ENCODE measurements around the gene UBC.
"Not testable (repeated sequence)": the region's sequence is repeated elsewhere in the genome, so short reads cannot be mapped to it uniquely, and the experiment has no call there.

The UBC gene

DNA sequence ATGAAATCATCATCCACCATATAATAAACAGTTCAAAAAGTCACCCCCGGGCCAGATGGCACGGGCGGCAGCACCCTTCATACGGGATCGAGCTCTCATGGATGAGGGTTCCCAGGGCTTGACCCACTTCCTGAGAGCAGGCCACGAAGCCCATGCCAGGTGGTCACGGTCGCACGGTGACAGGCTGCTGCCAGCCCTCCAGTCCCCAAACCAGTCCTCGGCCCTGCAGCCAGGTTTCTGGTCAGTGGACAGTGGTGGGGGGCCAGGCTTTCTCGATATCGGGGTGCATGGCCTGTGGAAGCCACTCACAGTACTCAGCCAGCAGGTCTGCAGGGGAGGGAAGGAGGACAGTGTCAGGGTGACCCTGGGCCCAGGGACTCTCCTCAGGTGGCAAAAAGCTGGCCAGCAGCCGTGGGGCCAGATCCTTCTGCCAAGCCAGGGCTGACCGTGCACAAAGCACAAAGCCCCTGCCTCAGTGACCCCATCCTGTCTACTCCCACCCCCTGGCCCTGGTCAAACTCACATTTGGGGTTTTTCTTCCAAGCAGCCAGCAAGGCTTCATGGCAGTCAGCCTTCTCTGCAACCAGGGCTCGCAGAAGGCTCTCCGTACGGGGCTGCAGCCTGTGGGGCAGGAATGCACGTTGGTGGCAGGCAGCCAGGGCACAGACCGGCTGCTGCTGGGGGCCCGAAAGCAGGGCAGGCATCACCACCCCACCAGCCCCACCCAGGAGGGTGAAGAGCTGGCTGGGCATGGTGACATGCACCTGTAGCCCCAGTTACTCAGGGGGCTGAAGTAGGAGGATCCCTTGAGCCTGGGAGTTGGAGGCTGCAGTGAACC is 33.3 kb upstream of the UBC start:
- H3K27ac ChIP-seq (ENCODE audit: low read depth, low read length), result no peak overlapping the region
- H3K9me3 ChIP-seq (ENCODE audit: control insufficient read depth, insufficient read depth, low read depth, low read length), result no peaks in the 10 kb centered on the region
- H3K9ac ChIP-seq (ENCODE audit: low read length), result no peak overlapping the region
- peaks cover 68% of the 10 kb centered on the region for H3K36me3 ChIP-seq (ENCODE audit: control insufficient read depth, insufficient read depth, low read length)
- H3K4me1 ChIP-seq (ENCODE audit: control insufficient read depth, insufficient read depth, low read length), result no peaks in the 10 kb centered on the region
- H3K4me3 ChIP-seq (ENCODE audit: low read depth, low read length), result no peak overlapping the region
- no peaks in the 10 kb centered on the region for H3K27me3 ChIP-seq (ENCODE audit: control insufficient read depth, insufficient read depth, low read length)

DNA sequence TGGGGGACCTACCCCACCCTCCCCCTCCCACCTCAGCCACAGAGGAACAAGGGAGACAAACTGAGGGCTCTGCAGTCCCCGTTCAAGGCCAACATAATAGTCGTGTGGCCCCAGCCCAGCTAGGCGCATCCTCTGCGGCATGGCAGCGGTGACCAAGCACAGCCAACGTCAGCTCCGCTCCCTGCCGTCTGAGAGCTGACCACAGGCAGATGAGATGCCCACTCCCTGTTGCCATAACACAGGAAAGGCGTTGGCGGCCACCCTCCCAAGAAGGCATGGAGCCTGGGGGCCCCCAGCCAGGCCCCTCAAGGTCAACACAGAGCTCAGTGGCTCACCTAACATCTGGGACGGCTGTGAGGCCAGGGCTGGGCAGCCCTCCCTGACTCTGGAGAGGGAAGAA is 32.6 kb upstream of the UBC start:
- no peak overlapping the region for H3K9ac ChIP-seq (ENCODE audit: low read length)
- H3K27ac ChIP-seq (ENCODE audit: low read depth, low read length), result no peak overlapping the region
- H3K4me3 ChIP-seq (ENCODE audit: low read depth, low read length), result no peak overlapping the region
- no peaks in the 10 kb centered on the region for H3K4me1 ChIP-seq (ENCODE audit: control insufficient read depth, insufficient read depth, low read length)
- H3K27me3 ChIP-seq (ENCODE audit: control insufficient read depth, insufficient read depth, low read length), result no peaks in the 10 kb centered on the region
- peaks cover 61% of the 10 kb centered on the region for H3K36me3 ChIP-seq (ENCODE audit: control insufficient read depth, insufficient read depth, low read length)
- no peaks in the 10 kb centered on the region for H3K9me3 ChIP-seq (ENCODE audit: control insufficient read depth, insufficient read depth, low read depth, low read length)

DNA sequence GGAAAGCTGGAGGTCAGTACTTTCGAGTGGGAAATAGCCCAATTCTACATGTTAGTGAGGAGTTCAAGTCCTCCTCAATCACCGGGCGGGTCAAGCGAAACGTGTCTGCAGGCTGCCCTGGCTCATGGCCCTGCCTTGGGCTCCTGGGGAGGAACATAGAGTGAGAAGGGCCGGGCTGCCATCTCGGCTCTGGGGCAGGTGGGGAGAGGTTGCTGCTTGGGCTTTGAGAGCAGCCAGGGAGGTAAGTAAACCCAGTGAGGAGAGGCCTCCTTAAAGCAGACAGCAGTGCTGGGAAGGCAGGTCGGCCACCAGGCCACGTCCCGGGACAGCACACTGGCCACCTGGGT is 32.0 kb upstream of the UBC start:
- Histone ChIP-seq H3K4me3 (ENCODE audit: low read depth, low read length) (no peak overlapping the region), H3K27ac (ENCODE audit: low read depth, low read length) (no peak overlapping the region), H3K9ac (ENCODE audit: low read length) (no peak overlapping the region), H3K9me3 (ENCODE audit: control insufficient read depth, insufficient read depth, low read depth, low read length) (no peaks in the 10 kb centered on the region), H3K4me1 (ENCODE audit: control insufficient read depth, insufficient read depth, low read length) (no peaks in the 10 kb centered on the region), H3K27me3 (ENCODE audit: control insufficient read depth, insufficient read depth, low read length) (no peaks in the 10 kb centered on the region), H3K36me3 (ENCODE audit: control insufficient read depth, insufficient read depth, low read length) (peaks cover 55% of the 10 kb centered on the region)

DNA sequence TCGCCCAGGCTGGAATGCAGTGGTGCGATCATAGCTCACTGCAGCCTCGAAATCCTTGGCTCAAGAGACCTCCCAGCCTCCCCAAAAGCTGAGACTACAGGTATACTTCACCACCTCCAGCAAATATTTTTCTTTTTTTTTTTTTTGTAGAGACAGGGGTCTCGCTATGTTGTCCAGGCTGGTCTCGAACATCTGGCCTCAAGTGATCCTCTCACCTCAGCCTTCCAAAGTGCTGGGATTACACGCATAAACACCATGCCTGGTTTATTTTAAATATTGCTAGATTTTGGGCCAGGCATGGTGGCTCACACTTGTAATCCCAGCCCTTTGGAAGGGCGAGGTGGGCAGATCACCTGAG is 26.7 kb upstream of the UBC start:
- H3K4me1 ChIP-seq (ENCODE audit: control insufficient read depth, insufficient read depth, low read length), result peaks cover 13% of the 10 kb centered on the region
- H3K9ac ChIP-seq (ENCODE audit: low read length), result no peak overlapping the region
- H3K9me3 ChIP-seq (ENCODE audit: control insufficient read depth, insufficient read depth, low read depth, low read length), result no peaks in the 10 kb centered on the region
- no peaks in the 10 kb centered on the region for H3K27me3 ChIP-seq (ENCODE audit: control insufficient read depth, insufficient read depth, low read length)
- peaks cover 10% of the 10 kb centered on the region for H3K36me3 ChIP-seq (ENCODE audit: control insufficient read depth, insufficient read depth, low read length)
- no peak overlapping the region for H3K27ac ChIP-seq (ENCODE audit: low read depth, low read length)
- peak overlapping the region; percentile 69 for H3K4me3 ChIP-seq (ENCODE audit: low read depth, low read length)

DNA sequence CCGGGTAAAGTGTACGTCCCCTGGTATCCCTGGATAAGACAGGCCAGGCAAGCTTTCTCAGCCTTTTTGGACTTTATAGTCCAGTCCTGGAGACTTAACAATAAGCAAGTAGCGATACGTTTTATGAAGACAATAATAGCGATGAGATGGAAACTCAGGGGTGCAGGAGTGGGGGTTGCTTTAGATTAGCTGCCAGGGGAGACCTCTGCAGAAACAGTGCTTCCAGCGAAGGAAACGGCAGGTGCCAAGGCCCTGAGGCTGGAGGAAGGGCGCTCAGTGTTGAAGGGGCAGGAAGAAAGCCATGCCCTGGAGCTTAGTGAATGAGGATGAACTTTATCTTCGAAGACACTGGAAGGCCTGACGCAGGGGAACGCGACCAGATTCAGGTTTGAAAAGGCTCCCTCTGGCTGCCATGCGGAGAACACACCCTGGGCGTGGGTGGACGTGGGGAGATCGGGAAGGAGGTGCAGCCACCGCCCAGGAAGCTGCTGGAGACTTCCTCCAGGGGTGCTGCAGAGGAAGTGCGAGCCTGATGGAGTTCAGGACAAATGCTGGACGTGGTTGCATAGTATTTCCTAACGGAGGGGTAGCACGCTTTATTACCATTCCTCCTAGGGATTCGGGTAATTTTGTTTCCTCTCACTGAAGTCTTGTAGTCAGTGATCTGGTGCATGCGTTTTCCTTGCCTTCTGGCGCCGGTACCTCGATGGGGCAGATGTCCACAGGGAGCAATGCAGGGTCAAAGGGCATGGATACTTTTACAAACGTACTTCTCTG is 26.1 kb upstream of the UBC start:
- H3K4me3 ChIP-seq (ENCODE audit: low read depth, low read length), result peak overlapping the region; percentile 69
- peak overlapping the region; percentile 13 for H3K9ac ChIP-seq (ENCODE audit: low read length)
- H3K4me1 ChIP-seq (ENCODE audit: control insufficient read depth, insufficient read depth, low read length), result peaks cover 13% of the 10 kb centered on the region
- H3K9me3 ChIP-seq (ENCODE audit: control insufficient read depth, insufficient read depth, low read depth, low read length), result no peaks in the 10 kb centered on the region
- no peaks in the 10 kb centered on the region for H3K27me3 ChIP-seq (ENCODE audit: control insufficient read depth, insufficient read depth, low read length)
- no peak overlapping the region; the same call in 1 of the 2 replicates for H3K27ac ChIP-seq (ENCODE audit: low read depth, low read length)
- peaks cover 6% of the 10 kb centered on the region for H3K36me3 ChIP-seq (ENCODE audit: control insufficient read depth, insufficient read depth, low read length)

DNA sequence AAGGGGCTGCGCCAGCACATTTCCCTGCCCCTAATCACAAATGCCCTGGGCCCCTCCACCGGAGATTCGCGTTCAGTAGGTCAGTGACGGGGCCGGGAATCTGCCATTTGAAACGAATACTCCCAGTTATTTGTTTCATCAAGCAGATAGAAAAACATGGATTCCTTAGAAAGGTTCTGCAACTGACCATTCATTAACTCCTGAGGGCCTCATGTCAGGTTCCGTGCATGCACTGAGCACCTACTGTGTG is 25.6 kb upstream of the UBC start:
- Histone ChIP-seq H3K4me3 (ENCODE audit: low read depth, low read length) (peak overlapping the region; percentile 69), H3K27ac (ENCODE audit: low read depth, low read length) (no peak overlapping the region; the same call in 1 of the 2 replicates), H3K9me3 (ENCODE audit: control insufficient read depth, insufficient read depth, low read depth, low read length) (no peaks in the 10 kb centered on the region)

DNA sequence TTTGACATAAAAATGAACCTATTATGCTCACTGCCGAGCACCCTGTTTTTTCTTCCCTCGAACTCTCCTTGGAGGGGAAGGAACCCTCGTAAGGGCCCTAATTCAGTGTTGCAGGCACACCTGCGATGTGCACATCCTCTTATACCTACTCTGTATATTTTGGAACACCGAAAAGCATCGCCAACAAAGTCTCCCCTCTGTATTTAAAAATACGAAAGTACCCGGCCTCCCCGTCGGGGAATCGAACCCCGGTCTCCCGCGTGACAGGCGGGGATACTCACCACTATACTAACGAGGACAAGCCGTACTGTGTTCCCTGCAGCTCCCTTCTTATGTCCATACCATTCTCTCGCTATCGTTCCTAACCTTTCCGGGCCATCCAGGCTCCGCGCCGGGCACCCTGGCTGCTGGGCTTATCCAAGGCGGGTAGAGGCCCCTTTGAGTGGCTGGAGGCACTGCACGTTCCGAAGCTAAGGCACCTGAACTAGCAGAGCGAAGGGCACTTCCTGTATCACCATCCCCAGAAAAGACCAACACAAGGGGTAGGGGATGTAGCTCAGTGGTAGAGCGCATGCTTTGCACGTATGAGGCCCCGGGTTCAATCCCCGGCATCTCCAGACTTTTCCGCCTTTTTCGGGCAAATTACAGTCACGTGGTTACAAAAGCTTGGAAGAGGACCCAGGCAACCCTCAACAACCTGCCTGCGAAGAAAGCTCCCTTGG is 25.1 kb upstream of the UBC start:
- Histone ChIP-seq H3K4me1 (ENCODE audit: control insufficient read depth, insufficient read depth, low read length) (peaks cover 13% of the 10 kb centered on the region), H3K36me3 (ENCODE audit: control insufficient read depth, insufficient read depth, low read length) (0 out of 2 replicates have a peak, but pooled peaks cover 3% of the 10 kb centered on the region), H3K9ac (ENCODE audit: low read length) (peak overlapping the region; percentile 89), H3K4me3 (ENCODE audit: low read depth, low read length) (peak overlapping the region; percentile 69), H3K27me3 (ENCODE audit: control insufficient read depth, insufficient read depth, low read length) (no peaks in the 10 kb centered on the region), H3K9me3 (ENCODE audit: control insufficient read depth, insufficient read depth, low read depth, low read length) (no peaks in the 10 kb centered on the region), H3K27ac (ENCODE audit: low read depth, low read length) (peak overlapping the region; percentile 74)

More for the DNA sequence above, 25.6 kb upstream of the UBC start:
- H3K36me3 ChIP-seq (ENCODE audit: control insufficient read depth, insufficient read depth, low read length), result 0 out of 2 replicates have a peak, but pooled peaks cover 3% of the 10 kb centered on the region
- H3K4me1 ChIP-seq (ENCODE audit: control insufficient read depth, insufficient read depth, low read length), result peaks cover 13% of the 10 kb centered on the region
- peak overlapping the region; percentile 13 for H3K9ac ChIP-seq (ENCODE audit: low read length)
- no peaks in the 10 kb centered on the region for H3K27me3 ChIP-seq (ENCODE audit: control insufficient read depth, insufficient read depth, low read length)

DNA sequence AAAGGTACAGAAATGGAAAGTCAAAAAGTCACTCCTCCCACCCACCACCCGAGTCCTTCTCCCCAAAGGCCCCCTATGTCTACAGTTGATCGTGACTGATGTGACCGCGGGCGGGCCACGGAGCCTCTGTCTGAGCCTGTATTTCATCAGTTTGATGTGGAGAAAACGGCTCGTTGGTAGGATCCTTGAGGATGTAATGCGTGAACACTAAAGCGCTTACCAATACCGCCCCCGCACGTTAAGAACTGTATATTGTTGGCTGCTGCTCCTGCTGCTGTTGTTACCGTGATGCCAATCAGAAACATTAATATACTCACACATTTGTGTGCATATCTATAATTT is 24.6 kb upstream of the UBC start:
- Histone ChIP-seq H3K4me3 (ENCODE audit: low read depth, low read length) (peak overlapping the region; percentile 69), H3K9me3 (ENCODE audit: control insufficient read depth, insufficient read depth, low read depth, low read length) (no peaks in the 10 kb centered on the region), H3K36me3 (ENCODE audit: control insufficient read depth, insufficient read depth, low read length) (no peaks in the 10 kb centered on the region), H3K27me3 (ENCODE audit: control insufficient read depth, insufficient read depth, low read length) (no peaks in the 10 kb centered on the region), H3K4me1 (ENCODE audit: control insufficient read depth, insufficient read depth, low read length) (peaks cover 13% of the 10 kb centered on the region), H3K27ac (ENCODE audit: low read depth, low read length) (peak overlapping the region; percentile 74; the same call in 1 of the 2 replicates), H3K9ac (ENCODE audit: low read length) (peak overlapping the region; percentile 53)

DNA sequence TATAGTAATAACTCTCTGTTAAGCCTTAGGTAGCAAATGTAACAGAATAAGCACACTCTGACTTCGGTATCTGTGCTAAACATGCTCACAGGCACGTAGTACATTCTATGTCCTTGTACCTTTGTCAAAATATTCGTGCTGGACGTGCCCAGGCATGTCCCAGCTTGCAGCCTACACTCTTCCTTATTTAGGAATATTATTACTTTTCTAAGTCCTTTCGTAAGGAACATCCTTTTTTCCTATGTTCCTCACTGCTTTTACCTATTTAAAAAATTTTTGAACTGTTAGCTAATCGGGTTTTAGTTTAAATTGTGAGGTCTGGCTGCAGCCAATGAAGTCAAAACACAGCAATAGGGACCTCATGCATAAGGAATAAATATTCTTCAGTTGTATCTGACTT is 24.1 kb upstream of the UBC start:
- peak overlapping the region; percentile 69 for H3K4me3 ChIP-seq (ENCODE audit: low read depth, low read length)
- no peaks in the 10 kb centered on the region for H3K9me3 ChIP-seq (ENCODE audit: control insufficient read depth, insufficient read depth, low read depth, low read length)
- H3K4me1 ChIP-seq (ENCODE audit: control insufficient read depth, insufficient read depth, low read length), result peaks cover 13% of the 10 kb centered on the region
- no peaks in the 10 kb centered on the region for H3K27me3 ChIP-seq (ENCODE audit: control insufficient read depth, insufficient read depth, low read length)
- H3K36me3 ChIP-seq (ENCODE audit: control insufficient read depth, insufficient read depth, low read length), result no peaks in the 10 kb centered on the region
- peak overlapping the region; percentile 53 for H3K9ac ChIP-seq (ENCODE audit: low read length)
- H3K27ac ChIP-seq (ENCODE audit: low read depth, low read length), result peak overlapping the region; percentile 74

DNA sequence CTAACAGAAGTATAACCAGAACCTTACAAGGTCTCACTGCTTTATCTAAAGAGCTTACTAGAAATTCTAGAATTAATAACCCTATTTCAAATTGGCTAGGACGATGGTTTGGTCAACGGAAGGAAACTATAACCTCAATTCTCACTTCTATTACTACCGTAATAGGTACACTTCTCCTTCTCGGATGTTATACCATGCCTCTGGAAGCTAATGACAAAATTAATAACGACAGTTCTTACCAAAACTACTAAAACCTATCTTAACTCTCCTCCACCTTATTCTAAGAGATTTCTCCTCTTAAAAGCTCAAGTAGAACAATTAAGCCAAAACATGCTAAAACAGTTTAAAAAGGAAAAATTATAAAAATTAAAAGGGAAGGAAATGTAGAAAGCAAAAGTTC is 23.7 kb upstream of the UBC start:
- 0 out of 2 replicates have a peak overlapping the region, but pooled peaks have one; percentile 69 for H3K4me3 ChIP-seq (ENCODE audit: low read depth, low read length)
- H3K27ac ChIP-seq (ENCODE audit: low read depth, low read length), result peak overlapping the region; percentile 74
- H3K36me3 ChIP-seq (ENCODE audit: control insufficient read depth, insufficient read depth, low read length), result no peaks in the 10 kb centered on the region
- no peaks in the 10 kb centered on the region for H3K27me3 ChIP-seq (ENCODE audit: control insufficient read depth, insufficient read depth, low read length)
- H3K9me3 ChIP-seq (ENCODE audit: control insufficient read depth, insufficient read depth, low read depth, low read length), result no peaks in the 10 kb centered on the region
- no peak overlapping the region for H3K9ac ChIP-seq (ENCODE audit: low read length)
- peaks cover 13% of the 10 kb centered on the region for H3K4me1 ChIP-seq (ENCODE audit: control insufficient read depth, insufficient read depth, low read length)

DNA sequence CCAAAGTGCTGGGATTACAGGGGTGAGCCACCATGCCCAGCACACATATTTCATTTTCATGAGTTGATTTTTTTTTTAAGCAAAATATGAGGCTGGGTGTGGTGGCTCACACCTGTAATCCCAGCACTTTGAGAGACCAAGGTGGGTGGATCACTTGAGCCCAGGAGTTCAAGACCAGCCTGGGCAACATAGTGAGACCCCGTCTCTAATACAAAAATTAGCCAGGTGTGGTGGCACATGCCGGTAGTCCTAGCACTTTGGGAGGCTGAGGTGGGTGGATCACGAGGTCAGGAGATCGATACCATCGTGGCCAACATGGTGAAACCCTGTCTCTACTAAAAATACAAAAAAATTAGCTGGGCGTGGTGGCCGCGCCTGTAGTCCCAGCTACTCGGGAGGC is 17.1 kb upstream of the UBC start:
- H3K4me3 ChIP-seq (ENCODE audit: low read depth, low read length); H3K36me3 ChIP-seq (ENCODE audit: control insufficient read depth, insufficient read depth, low read length); H3K9me3 ChIP-seq (ENCODE audit: control insufficient read depth, insufficient read depth, low read depth, low read length); H3K9ac ChIP-seq (ENCODE audit: low read length); H3K4me1 ChIP-seq (ENCODE audit: control insufficient read depth, insufficient read depth, low read length); H3K27me3 ChIP-seq (ENCODE audit: control insufficient read depth, insufficient read depth, low read length); H3K27ac ChIP-seq (ENCODE audit: low read depth, low read length): not testable (repeated sequence)

All from HUES6 (cell line).